ENCODE data around the gene MBP.

MBP gene

GRCh38 chr18:77100751-77101355, 31.7 kb downstream of the MBP start:
- DNase-seq (ENCODE audit: low spot score) = no peak

GRCh38 chr18:77099485-77100370, 32.9 kb downstream of the MBP start:
- DNase-seq (ENCODE audit: low spot score) = peak; percentile 35

GRCh38 chr18:77098538-77099174, 33.9 kb downstream of the MBP start:
- peak; percentile 34 for DNase-seq (ENCODE audit: low spot score)

- DNase-seq (ENCODE audit: low spot score) = peak; percentile 28
Measured at GRCh38 chr18:77098029-77098428, 34.6 kb downstream of the MBP start.

DNA sequence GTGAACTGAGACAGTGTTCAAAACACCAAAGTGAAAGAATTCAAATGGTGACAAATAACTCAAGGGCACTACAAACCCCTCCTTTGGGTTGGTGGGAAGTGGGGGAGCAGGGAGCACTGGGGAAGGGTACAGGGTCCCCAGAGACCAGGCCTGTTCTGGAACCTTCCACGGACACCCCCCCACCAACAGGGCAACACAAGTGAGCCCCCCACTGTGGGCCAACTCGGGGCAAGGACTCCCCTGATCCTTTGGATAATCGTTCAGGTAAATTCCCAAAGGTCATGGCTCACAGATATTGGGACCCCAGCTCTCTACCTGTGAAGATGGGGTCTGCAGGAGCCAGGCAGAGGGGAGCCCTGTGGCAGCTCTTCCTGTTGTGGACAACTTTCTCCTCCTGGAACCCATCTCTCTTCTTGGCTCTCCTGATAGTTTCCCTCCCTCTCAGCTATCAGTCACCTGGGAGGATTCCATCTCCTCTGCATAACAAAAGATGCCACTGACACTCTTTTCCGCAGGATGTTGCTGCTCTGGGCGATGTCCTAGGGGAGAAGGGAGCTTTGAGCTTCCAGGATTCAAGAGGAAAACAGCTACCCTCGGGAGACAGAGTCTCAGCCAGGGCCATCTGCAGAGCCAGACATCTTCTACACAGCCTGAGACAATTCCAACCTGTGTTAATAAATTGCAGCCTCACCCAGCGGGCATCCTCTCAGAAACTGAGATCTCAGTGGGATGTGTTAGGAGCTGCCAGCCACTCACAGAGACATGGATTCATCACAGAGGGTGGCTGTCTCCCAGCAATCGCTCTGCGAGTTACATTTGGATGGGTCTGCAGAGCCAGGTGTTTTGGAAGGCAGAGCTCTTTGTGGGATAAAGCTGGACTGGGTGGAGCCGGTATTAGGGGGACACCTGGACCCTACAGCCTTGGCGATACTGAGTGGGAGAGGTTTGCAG, 35.4 kb downstream of the MBP start:
- DNase-seq (ENCODE audit: low spot score) = no peak

DNA sequence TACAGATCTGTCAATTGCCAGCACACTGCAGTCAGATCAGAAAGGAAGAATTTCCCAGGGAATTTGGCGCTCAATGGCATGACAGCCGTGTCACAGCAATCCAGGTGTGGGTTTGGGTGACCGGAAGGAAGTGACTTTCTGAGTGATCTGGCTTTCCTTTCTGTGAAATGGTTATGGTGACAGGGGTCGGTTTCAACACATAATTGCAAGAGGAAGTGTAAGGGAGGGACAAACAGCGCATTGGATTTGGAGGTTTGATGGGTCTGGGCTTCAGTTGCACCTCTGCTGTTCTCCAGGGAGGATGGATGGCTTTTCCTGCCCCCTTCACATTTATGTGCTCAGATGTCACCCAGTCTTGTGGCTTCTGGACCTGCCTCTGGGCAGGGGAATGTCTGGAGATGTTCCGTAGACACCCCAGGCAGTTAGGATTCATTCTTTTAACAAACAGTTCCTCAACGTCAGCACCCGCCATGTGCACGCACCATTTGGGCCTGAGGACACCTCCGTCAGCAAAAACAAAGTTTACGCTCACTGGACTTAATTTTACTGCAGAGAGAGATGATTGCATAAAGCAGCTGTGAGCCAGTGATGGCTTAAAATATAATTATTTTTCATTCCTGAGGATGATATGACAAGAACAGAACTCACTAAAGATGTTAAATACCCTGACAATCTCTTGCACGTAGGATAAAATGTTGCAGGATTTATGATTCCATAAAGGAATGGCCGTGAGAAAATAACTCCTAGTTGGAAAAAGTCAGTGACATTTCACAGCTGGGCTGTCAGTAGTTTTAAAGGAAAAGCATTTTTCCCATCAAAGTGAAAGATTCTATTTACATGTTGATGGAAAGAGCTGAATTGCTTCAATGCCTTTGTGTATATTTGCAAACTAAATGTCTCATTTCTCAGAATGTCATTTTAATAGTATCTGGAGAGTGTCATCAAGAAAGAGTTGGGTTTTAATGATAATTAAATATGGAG, 36.9 kb downstream of the MBP start:
- DNase-seq (ENCODE audit: low spot score) = no peak

DNA sequence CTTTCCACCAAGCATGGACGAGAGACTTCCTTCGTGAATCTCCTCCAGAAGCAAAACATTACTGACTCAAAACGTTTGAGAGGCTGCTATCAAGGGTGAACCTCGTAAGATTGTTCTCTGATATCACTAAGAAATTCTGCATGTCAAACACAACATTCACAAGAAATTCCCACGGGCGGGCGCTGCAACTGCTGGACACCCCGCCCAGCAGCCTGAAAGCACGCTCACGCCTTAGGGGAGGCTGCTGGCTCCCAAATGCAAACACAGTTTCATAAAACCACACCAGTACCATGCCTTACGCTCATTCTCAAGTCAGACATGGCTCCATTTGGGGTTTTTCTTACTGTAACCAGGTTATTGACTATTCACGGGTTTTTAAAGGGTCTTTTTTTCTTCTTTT, 39.0 kb downstream of the MBP start:
- no peak for DNase-seq (ENCODE audit: low spot score)

DNA sequence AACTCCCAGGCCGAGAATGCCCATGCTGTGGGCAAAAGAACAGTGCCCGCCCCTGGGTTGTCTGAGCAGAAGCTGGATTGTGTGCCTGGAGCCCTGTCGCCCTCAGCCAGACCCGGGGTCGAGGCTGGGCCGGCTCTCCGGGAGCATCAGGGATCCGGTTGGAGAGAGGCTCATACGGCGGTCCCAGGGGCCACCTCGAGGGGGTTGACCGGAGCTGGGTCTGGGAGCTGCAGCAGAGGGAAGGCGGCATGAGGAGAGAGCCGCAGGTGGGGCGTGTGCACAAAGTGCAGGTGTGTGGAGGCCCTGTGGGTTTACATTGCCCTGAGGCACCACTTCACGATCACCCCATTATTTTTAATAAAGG, 39.5 kb downstream of the MBP start:
- DNase-seq (ENCODE audit: low spot score) = no peak

- DNase-seq (ENCODE audit: low spot score) = no peak
Measured at GRCh38 chr18:77092104-77093066, 40.2 kb downstream of the MBP start.

DNA sequence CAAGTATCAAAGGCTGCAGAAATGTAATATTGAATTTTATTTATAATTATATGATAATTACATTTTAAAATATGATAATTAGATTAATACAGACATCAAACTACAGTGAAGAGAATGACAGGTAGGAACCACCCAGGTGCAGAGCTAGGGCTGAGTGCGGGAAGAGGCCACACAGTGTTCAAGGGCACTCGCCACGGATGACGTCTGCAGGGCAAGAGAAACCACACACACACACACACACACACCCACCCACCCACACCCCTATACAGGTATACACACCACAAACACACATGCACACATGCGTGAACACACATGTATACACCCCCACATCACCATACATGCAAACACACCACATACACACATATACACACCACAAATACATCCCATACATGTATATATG, 41.2 kb downstream of the MBP start:
- DNase-seq (ENCODE audit: low spot score) = no peak

GRCh38 chr18:77090546-77091174, 41.9 kb downstream of the MBP start:
- DNase-seq (ENCODE audit: low spot score) = no peak

- no peak for DNase-seq (ENCODE audit: low spot score)
Measured at GRCh38 chr18:77089723-77090285, 42.8 kb downstream of the MBP start.

DNA sequence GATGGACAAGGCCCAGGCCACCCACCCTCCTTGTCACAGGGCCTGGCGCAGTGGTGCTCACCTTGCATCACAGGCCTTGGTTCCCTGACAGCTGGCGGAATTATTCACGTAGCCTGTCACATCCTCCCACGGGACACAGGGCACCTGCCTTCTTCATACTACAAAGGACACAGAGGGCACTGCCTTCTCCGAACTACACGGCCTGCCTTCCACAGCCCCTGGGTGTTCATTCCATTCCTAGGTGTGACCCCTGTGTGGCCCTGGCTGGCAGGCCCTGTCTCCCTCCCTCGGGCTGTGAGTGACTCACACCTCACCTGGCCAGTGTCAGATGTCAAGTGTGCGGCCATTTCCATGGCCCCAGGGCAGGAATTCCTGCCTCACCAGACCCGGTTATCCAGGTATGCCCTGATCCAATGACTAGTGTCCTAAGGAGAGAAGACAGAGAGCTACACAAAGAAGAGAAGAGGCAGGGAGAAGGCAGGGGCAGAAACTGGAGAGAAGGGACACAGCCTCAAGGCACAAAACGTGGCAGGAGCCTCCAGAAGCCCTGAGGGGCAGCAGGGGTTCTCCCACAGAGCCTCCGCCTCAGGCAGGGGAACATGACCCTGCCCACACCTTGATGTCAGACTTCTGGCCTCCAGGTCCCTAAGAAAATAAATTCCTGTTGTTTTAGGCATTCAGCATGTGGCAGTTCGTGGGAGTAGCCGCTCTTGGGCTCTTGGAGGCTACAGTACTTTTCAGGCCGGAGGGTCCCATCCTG, 43.4 kb downstream of the MBP start:
- DNase-seq (ENCODE audit: low spot score) = no peak

DNA sequence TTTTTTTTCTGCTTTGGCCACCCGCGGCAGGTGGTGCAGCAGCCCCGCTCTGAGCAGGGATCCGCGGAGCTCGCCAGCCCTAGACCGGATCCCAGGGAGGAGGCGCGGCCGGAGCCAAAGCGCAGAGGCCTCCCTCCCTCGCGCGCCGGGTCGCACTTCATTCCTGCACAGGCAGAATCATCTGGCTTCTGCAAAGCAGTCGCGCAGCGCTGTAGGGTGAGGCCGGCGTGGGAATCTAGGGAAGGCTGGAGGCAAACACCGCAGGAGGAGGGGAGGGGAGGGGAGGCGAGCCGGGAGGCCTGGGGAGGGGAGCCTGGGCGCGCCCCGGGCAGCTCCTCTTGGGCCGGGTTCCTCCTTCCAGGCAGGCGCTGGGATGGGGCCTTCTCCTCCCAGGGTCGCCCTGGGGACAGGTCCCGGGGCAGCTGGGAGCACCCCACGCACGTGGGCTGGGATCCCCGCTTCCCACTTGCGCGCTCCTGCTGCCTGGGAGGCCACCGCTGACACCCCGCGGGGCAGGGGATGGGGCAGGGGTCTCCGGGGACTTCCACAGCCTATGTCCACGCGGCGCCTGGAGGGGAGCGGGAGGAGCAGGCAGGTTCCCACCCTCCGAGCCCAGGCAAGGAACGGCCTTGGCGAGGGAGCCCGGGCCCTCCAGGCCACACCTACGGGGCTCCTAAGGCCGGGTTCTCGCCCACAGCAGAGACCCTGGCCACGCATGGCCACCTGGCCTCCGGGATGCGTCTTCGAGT, 45.0 kb downstream of the MBP start:
- DNase-seq (ENCODE audit: low spot score) = no peak

DNA sequence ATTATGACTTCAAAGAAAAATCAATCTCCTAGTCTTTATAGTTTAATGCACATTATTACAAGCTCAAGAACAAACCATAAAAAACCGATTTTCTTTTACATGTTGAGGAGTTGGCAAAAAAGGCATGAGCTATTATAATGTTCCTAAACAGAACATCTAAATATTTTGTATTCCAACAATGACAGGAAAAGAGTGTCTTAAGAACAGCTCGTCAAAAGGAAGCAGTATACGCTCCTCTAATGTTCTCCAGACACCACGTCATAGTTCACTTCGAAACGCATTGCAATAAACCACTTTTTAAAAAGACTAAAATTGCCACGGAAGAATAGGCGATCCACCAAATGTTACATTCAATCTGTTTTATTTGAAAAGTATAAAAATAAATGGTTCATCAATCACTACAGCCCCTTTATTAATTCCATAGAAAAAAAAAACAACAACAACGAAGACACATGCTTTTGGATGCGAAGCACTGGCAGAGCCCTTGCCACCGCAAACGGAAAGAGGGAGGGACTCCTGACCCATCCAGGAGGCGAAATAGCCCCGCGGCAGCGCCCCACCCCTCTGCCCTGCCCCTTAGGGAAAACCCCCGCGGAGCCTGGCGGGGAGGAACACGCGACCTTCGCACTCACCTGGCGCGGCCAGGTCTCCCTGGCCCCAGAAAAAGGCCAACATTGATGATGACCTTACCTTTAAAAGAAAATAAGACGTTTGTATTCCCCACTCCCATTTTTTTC, 45.8 kb downstream of the MBP start:
- DNase-seq (ENCODE audit: low spot score) = no peak

- no peak for DNase-seq (ENCODE audit: low spot score)
Measured at GRCh38 chr18:77086034-77086433, 46.5 kb downstream of the MBP start.

- DNase-seq (ENCODE audit: low spot score) = no peak
Measured at GRCh38 chr18:77084688-77085035, 47.9 kb downstream of the MBP start.
